Activated CD4-positive, alpha-beta T cell treated with anti-CD3 and anti-CD28 coated beads, Interleukin-2, amount 50 U/mL, for 4 hours (primary cell): ENCODE results near the gene JDP2.
"Not testable (repeated sequence)": the region's sequence is repeated elsewhere in the genome, so short reads cannot be mapped to it uniquely, and the experiment has no call there.

Experiments used
- DNase-seq, 2 experiments: peaks; one replicate each; pipeline ENCODE4 v3.0.0-alpha.2; 2020

The JDP2 gene

GRCh38 chr14:75457648-75458165, 29.9 kb downstream of the JDP2 start:
- no peak for DNase-seq

DNA sequence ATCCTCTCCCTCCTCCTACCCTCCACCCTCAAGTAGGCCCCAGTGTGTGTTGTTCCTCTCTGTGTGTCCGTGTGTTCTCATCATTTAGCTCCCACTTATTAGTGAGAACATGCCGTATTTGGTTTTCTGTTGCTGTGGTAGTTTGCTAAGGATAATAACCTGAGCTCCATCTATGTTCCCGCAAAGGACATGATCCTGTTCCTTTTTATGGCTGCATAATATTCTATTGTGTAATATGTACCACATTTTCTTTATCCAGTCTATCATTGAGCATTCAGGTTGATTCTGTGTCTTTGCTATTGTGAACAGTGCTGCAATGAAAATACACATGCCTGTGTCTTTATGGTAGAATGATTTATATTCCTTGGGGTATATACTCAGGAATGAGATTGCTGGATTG, 30.5 kb downstream of the JDP2 start:
- DNase-seq, result no peak

GRCh38 chr14:75459099-75459741, 31.4 kb downstream of the JDP2 start:
- no peak for DNase-seq

DNA sequence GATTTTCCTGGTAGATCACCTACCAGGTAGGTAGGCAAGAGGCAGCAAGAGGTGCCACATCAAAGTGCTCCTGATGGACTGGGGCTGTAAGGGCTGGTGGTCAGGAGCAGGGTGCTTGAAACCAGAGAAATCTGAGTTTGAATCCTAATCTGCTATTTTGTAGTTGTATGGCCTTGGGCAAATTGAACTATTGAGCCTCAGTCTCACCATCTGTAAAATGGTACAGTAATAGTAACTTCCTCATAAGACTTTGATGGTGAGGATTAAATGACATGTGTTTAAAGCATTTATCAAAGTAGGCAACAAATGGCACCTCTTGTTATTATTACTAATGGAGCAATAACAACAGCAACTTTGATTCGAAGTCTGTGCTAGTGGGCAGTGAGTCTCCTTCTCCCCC, 32.0 kb downstream of the JDP2 start:
- no peak for DNase-seq

DNA sequence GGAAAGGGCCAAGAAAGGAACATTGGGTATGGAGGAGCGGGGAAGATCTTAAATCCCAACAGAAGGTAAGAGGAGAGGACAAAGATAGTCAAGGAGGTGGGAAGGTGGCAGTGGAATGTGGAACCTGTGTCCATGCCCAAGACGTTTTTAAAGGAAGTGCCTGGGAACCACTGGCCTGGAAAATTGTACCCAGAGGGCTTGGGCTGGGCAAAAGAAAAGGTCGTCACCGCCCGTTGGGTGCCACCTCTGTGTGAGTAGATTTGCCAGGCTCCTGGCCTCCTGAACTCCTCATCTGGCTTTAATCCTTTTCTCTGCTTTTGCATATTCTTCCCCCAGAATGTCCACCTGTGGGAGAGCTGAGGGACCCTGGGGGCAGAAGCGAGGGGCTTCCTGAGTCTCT, 32.6 kb downstream of the JDP2 start:
- DNase-seq, result no peak

DNA sequence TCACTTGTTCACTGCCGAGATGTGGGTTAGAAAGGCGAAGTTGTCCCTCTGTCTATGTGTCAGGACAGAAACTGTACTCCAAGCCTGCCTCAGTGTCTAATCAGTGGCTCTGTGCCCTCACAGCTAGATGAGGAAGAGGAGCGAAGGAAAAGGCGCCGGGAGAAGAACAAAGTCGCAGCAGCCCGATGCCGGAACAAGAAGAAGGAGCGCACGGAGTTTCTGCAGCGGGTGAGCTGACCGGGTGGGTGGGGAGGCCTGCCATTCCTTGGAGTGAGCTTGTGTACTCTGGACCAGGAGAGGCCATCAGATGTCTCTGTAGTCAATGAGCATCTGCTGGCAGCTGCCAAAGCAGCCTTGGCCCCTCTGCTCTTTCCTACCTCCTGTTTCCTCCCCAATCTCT, 33.5 kb downstream of the JDP2 start:
- no peak for DNase-seq

DNA sequence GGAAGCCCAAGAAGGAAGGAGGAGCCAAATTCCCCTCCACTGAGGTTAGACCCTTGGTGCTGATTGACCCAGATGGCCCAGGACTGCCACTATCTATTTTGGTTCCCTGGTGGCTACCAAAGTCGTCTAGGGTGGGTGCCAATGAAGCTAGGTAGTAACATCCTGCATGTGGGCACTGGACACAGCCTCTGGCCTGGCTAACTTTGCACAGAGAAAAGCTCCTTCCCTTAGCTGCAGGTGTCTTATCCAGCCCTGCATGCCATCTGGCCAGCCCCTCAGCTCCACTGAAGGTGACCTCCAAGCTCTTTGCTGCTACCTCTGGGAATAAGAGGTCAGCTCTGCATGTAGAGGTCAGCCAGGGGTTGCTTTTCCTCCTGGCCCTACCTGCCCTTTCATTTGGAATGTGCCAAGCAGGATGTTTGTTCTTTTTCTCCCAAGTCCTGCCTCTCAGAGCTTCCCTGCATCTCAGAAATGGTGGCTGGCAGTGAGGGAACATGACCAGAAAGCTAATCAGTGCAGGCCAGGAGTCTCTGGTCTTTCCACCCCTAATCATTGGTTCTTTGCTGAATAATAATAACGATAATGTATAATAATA, 34.0 kb downstream of the JDP2 start:
- no peak for DNase-seq

- no peak for DNase-seq
Measured at GRCh38 chr14:75464626-75465025, 36.8 kb downstream of the JDP2 start.

DNA sequence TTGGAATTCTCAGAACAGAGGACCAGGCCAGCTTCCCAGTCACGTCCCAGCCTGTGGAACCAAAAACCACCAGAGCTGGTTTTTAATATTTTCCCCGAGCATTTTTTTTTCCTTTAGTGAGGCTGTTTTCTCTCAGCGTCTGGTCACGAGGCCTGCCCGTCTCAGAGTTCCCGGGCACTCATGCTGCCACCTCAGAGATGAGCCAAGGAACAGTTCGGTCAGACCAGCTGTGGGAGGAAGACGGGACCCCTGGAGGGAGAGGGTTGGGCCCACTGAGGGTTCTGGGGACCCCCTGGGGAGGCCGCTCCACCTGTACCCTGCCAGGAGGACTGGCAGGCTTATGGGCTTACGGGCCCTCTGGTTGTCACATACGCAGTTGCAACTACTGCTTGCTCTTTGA, 39.9 kb downstream of the JDP2 start:
- no peak for DNase-seq

- DNase-seq, result no peak
Measured at GRCh38 chr14:75469164-75469563, 41.3 kb downstream of the JDP2 start.

GRCh38 chr14:75469606-75470237, 41.9 kb downstream of the JDP2 start:
- no peak for DNase-seq

DNA sequence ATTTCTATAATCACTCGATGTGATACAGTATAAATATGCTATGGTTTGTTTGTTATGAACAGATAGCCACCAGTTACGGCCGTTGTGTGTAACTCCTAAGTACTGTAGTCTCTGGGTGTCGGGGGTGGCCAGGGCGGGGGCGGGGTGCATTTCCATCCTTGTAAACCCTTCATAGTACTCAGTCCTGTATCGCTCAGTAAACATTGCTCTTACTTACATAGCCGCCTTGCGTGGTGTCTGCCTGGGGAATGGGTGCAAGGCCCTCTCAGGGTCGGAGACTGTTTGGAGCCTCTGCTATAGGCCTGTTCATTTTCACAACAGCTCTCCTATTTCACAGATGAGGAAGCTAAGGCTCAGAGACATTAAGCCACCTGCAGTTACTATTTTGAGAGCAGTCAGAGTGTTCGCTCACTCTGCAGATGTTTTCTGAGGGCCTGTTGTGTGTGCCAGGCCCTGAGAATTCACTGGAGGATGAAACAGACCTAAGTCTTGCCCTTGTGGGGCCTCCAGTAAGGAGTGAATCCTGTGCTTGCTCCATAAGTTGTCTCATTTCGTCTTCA, 42.5 kb downstream of the JDP2 start:
- no peak for DNase-seq

DNA sequence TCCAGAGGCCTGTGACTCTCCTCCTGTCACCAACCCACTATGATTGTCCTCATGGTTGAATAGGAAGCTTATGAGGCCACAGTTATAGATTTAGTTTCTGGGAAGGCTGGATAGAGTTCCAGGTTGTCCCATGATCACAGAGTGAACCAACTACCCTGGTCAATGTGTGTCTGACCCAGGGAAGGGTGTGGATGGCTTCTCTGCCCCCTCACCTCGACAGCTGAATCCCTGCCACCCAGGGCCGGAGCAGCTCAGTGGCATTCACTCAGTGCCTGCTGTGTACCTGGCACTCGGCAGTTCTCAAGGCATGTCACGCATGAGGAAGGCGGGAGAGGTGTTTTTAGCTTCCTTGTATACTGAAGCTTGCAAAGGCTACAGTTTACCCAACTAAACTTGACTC, 43.2 kb downstream of the JDP2 start:
- no peak for DNase-seq

DNA sequence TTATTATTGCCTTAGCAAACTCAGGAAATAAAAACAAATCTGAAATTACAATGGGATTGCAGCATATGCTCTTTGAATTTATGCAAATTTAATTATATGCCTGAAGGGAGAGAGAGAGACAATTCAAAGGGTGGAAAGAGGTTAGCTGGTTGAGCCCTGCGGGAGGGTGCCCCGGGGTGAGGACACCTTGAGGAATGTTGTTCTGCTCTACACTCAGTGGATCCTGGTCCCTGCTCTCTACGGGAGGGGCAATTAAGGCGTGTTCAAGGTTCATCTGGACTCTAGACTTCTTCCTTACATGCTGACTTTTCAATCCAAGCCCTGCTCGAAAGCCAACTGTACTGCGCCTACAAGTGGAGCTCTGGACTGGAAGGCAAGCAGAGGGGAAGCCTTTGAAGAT, 46.3 kb downstream of the JDP2 start:
- DNase-seq, result not testable (repeated sequence)

GRCh38 chr14:75476274-75476995, 48.6 kb downstream of the JDP2 start:
- DNase-seq, result no peak

- no peak for DNase-seq
Measured at GRCh38 chr14:75477881-75478280, 50.1 kb downstream of the JDP2 start.

DNA sequence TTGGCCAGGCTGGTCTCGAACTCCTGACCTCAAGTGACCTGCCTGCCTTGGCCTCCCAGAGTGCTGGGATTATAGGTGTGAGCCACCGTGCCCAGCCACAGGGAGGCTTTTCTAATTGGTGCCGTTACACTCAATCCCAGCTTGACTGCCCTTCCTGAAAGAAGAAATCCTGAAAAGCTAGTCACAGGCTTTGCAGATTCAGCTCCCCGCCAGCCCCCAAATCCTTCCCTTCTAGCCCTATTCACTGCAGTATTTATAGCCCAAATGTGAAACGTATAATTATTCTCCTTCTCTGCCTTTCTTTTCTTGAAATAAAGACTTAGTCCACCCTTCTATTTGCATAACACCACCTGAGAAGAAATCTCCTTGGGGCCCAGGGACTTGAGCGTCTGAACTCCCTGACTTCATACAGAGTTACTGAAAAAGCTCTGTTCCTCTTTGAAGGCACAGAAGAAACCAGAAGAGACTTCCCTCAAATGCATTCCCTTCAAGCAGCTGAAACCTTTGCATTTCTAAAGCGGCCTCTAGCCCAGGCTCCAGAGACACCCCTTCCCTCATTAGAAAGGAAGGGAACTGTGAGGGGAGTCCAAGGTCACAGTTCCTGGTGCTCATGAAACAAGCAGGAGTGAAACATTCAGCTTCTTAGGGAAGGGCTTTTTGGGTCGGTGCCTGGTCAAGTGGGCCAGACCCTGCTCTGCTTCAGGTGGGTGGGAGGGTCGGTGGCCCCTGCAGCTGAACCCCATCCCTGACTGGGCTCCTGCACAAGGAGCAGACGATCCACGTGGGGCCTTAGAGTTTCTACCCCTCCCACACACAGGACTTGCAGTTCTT, 52.2 kb downstream of the JDP2 start:
- no peak for DNase-seq

DNA sequence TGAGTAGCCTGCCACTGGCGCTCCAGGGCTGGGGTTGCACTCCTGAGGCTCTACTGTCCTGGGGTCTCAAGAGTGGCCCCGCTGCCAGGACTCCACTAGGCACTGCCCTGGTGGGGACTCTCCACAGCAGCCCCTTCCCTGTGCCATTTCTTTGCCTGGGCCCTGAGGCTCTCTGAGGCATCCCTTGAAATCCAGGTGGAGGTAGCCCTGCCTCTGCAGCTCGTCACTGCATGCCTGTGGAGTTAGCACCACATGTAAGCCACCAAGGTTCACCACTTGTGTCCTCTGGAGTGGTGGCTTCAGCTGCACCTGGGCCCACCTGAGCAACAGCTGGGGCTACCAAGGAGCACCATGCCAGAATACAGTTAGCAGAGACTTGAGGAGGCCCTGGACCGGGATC, 54.5 kb downstream of the JDP2 start:
- no peak for DNase-seq

- no peak for DNase-seq
Measured at GRCh38 chr14:75484711-75485429, 57.0 kb downstream of the JDP2 start.

DNA sequence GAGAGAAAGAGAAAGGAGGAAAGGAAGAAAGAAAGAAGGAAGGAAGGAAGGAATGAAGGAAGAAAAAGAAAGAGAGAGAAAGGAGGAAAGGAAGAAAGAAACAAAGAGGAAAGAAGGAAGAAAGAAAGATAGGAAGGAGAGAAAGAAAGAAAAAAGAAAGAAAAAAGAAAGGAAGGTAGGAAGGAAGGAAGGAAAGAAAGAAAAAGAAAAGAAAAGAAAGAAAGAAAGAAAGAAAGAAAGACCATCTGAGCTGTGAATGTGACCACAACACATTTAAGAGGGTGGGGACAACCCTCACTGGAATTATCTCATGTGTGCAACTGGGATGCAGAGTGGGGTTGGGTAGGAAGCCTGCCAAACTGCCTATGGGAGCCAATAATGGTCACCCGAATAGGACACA, 58.5 kb downstream of the JDP2 start:
- no peak for DNase-seq

GRCh38 chr14:75487155-75487671, 59.4 kb downstream of the JDP2 start:
- DNase-seq, result no peak

GRCh38 chr14:75489480-75489837, 61.6 kb downstream of the JDP2 start:
- no peak for DNase-seq
